ENCODE data around the gene MLST8.

GRCh38 chr16:2211923-2212347 is 6.7 kb downstream of the MLST8 start:
- TF ChIP-seq, protein P1, sequence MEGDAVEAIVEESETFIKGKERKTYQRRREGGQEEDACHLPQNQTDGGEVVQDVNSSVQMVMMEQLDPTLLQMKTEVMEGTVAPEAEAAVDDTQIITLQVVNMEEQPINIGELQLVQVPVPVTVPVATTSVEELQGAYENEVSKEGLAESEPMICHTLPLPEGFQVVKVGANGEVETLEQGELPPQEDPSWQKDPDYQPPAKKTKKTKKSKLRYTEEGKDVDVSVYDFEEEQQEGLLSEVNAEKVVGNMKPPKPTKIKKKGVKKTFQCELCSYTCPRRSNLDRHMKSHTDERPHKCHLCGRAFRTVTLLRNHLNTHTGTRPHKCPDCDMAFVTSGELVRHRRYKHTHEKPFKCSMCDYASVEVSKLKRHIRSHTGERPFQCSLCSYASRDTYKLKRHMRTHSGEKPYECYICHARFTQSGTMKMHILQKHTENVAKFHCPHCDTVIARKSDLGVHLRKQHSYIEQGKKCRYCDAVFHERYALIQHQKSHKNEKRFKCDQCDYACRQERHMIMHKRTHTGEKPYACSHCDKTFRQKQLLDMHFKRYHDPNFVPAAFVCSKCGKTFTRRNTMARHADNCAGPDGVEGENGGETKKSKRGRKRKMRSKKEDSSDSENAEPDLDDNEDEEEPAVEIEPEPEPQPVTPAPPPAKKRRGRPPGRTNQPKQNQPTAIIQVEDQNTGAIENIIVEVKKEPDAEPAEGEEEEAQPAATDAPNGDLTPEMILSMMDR (IDR thresholded peaks at IDR 0.05), result no peak
- no peak for TF ChIP-seq POLR2A (IDR thresholded peaks at IDR 0.05)

Data from uterus (tissue), 2 donors.